ENCODE results near the gene KRTAP4-16.
A peak's percentile ranks its signal among the peaks of the same experiment; 100 is the strongest.
"Not testable (repeated sequence)": the region's sequence is repeated elsewhere in the genome, so short reads cannot be mapped to it uniquely, and the experiment has no call there.

Gene KRTAP4-16

DNA sequence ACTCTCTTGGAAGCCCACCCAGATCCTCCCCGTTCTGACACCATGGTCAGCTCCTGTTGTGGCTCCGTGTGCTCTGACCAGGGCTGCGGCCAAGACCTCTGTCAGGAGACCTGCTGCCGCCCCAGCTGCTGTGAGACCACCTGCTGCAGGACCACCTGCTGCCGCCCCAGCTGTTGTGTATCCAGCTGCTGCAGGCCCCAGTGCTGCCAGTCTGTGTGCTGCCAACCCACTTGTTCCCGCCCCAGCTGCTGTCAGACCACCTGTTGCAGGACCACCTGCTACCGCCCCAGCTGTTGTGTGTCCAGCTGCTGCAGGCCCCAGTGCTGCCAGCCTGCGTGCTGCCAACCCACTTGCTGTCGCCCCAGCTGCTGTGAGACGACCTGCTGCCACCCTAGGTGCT is 3.3 kb upstream of the KRTAP4-16 start, which contains the start of gene KRTAP4-9:
Gene KRTAP4-9 (plus strand): TSS at position 43 of the 400 bp plus-strand sequence. CDS start 0 bp downstream, at position 43.
- not testable (repeated sequence) for H3K4me1 Mint-ChIP-seq; H3K27ac Mint-ChIP-seq; ATAC-seq (ENCODE audit: low read depth); H3K36me3 Mint-ChIP-seq; H3K9me3 Mint-ChIP-seq; H3K27me3 Mint-ChIP-seq; H3K4me3 Mint-ChIP-seq; DNase-seq (ENCODE audit: low spot score in 2 of 2)

GRCh38 chr17:41104386-41105038 is 2.5 kb upstream of the KRTAP4-16 start:
- not testable (repeated sequence) for DNase-seq (ENCODE audit: low spot score in 2 of 2); H3K27ac Mint-ChIP-seq; H3K36me3 Mint-ChIP-seq; H3K4me3 Mint-ChIP-seq; H3K27me3 Mint-ChIP-seq; ATAC-seq (ENCODE audit: low read depth); H3K9me3 Mint-ChIP-seq
- peaks cover 12% of the 10 kb centered on the region for H3K4me1 Mint-ChIP-seq

DNA sequence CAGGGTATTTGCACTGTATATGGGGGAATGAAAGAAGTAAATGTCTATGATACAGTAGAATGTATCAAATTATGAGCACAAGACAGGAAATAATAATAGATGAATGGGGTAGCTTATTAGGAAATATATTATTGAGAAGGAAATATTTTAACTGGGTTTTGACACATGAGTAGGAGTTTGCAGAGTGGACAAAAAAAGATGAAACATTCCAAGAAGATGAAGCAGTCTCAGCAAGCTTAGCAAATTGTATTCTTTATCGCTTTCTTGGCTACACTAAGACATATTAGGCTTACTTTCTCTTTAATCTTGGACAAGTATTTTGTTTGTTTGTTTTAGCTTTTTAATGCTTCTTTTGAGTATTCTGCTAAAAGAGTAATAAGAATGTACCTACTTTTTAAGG is 1.9 kb upstream of the KRTAP4-16 start:
- Mint-ChIP-seq H3K27me3 (peaks cover 5% of the 10 kb centered on the region), H3K9me3 (no peaks in the 10 kb centered on the region), H3K4me1 (peaks cover 10% of the 10 kb centered on the region), H3K27ac (no peak overlapping the region), H3K4me3 (no peak overlapping the region), H3K36me3 (no peaks in the 10 kb centered on the region)
- no peak for DNase-seq (ENCODE audit: low spot score in 2 of 2)
- ATAC-seq (ENCODE audit: low read depth), result no peak

GRCh38 chr17:41099682-41100480 is 2.1 kb downstream of the KRTAP4-16 start:
- not testable (repeated sequence) for H3K4me3 Mint-ChIP-seq; DNase-seq (ENCODE audit: low spot score in 2 of 2); H3K4me1 Mint-ChIP-seq

DNA sequence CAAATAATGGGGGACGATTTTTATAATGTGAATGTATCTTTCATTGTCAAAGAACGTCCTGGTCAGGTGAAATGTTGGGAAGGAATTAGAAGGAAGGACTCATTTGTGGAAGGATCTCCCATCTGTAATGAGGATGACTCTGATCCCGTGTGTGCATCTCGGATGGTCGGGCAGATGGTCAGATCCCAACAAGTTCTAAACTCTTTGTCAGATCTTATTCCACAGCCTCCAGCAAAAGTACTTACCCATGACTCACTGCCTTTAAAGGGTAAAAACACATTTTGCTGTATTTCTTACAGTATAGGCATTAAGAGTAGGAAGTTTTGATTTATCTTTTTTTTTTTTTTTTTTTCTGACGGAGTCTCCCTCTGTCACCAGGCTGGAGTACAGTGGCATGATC is 3.5 kb downstream of the KRTAP4-16 start:
- H3K27ac Mint-ChIP-seq, result no peak overlapping the region
- no peaks in the 10 kb centered on the region for H3K36me3 Mint-ChIP-seq
- H3K27me3 Mint-ChIP-seq, result peaks cover 17% of the 10 kb centered on the region
- ATAC-seq (ENCODE audit: low read depth), result no peak
- no peaks in the 10 kb centered on the region for H3K9me3 Mint-ChIP-seq
- H3K4me1 Mint-ChIP-seq, result peaks cover 4% of the 10 kb centered on the region
- no peak for DNase-seq (ENCODE audit: low spot score in 2 of 2)
- H3K4me3 Mint-ChIP-seq, result no peak overlapping the region

More at GRCh38 chr17:41099682-41100480, 2.1 kb downstream of the KRTAP4-16 start:
- not testable (repeated sequence) for H3K36me3 Mint-ChIP-seq, H3K9me3 Mint-ChIP-seq, H3K27ac Mint-ChIP-seq
- H3K27me3 Mint-ChIP-seq, result peaks cover 17% of the 10 kb centered on the region
- peak; percentile 69 for ATAC-seq (ENCODE audit: low read depth)

DNA sequence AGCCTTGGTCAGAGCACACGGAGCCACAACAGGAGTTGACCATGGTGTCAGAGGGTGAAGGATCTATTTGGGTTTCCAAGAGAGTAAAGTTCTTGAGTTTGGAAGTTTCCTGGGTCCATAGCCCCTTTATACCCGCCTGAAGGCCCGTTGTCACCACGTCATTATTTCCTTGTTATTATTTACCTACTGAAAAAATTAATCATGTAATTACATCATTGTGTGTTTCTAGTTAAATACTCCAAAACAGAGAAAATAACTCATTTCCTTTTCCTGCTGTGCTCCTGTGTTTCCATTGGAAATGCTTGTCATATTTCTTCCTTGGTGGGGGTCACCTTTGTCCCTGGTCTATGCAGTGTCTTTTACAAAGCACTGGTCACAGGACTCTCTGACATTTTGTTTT is 4.0 kb downstream of the KRTAP4-16 start, which contains the start of gene KRTAP4-8:
Gene KRTAP4-8 (minus strand): TSS at position 101 of the 400 bp plus-strand sequence. CDS start 58 bp downstream, at position 43.
- ATAC-seq (ENCODE audit: low read depth), result no peak
- Mint-ChIP-seq H3K4me3 (no peak within 1 kb of the TSS), H3K9me3 (no peaks in the 10 kb centered on the region), H3K36me3 (no peaks in the 10 kb centered on the region), H3K27ac (no peak within 1 kb of the TSS), H3K27me3 (peaks cover 17% of the 10 kb centered on the region), H3K4me1 (peaks cover 4% of the 10 kb centered on the region)
- DNase-seq (ENCODE audit: low spot score in 2 of 2), result no peak

DNA sequence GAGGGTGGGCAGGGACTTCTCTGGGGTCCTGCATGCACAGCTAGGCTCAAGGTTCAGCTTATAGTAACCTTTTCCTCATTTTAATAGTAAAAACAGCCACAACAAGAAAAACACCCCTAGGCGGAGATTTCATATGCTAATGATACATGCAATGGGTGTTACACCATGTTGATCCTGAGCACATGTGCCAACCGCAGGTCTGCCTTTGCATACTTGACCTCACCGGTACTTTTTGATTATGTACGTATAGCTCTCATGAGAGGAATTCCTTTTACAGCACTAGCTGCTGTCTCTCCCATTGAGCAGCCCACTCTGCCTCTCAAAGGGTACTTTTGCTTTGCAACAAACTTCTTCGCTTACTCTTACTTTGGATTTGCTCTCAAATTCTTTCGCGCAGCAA is 6.0 kb downstream of the KRTAP4-16 start:
- Mint-ChIP-seq H3K27me3 (peaks cover 17% of the 10 kb centered on the region), H3K4me3 (no peak overlapping the region), H3K4me1 (peaks cover 4% of the 10 kb centered on the region), H3K36me3 (no peaks in the 10 kb centered on the region), H3K27ac (no peak overlapping the region), H3K9me3 (peaks cover 1% of the 10 kb centered on the region)
- DNase-seq (ENCODE audit: low spot score in 2 of 2) (no peak), ATAC-seq (ENCODE audit: low read depth) (no peak)

- not testable (repeated sequence) for DNase-seq (ENCODE audit: low spot score in 2 of 2); H3K27ac Mint-ChIP-seq; H3K27me3 Mint-ChIP-seq; H3K4me3 Mint-ChIP-seq; H3K4me1 Mint-ChIP-seq; H3K36me3 Mint-ChIP-seq; H3K9me3 Mint-ChIP-seq; ATAC-seq (ENCODE audit: low read depth)
These were observed 13.2 kb downstream of the KRTAP4-16 start for GRCh38 chr17:41088760-41089352.

DNA sequence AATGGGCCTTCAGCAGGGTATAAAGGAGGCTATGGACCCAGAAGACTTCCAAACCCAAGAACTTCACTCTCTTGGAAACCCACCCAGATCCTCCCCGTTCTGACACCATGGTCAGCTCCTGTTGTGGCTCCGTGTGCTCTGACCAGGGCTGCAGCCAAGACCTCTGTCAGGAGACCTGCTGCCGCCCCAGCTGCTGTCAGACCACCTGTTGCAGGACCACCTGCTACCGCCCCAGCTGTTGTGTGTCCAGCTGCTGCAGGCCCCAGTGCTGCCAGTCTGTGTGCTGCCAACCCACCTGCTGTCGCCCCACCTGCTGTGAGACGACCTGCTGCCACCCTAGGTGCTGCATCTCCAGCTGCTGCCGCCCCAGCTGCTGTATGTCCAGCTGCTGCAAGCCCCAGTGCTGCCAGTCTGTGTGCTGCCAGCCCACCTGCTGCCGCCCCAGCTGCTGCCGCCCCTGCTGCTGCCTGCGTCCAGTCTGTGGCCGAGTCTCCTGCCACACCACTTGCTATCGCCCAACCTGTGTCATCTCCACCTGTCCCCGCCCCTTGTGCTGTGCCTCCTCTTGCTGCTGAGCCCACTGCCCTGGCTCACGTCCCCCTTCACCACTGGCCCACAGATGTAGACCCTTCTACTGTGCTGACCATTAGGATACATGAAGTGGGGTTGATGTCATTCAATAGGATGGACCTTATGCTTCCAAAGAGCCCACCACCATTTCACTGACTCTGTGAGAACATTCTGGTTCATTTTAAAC is 17.7 kb downstream of the KRTAP4-16 start, which contains the start of gene KRTAP4-7:
Gene KRTAP4-7 (plus strand): TSS at position 51 of the 757 bp plus-strand sequence. CDS start 57 bp downstream, at position 108.
- not testable (repeated sequence) for H3K4me3 Mint-ChIP-seq; ATAC-seq (ENCODE audit: low read depth); H3K27ac Mint-ChIP-seq; H3K9me3 Mint-ChIP-seq; DNase-seq (ENCODE audit: low spot score in 2 of 2); H3K4me1 Mint-ChIP-seq; H3K36me3 Mint-ChIP-seq
- H3K27me3 Mint-ChIP-seq, result peaks cover 13% of the 10 kb centered on the region

DNA sequence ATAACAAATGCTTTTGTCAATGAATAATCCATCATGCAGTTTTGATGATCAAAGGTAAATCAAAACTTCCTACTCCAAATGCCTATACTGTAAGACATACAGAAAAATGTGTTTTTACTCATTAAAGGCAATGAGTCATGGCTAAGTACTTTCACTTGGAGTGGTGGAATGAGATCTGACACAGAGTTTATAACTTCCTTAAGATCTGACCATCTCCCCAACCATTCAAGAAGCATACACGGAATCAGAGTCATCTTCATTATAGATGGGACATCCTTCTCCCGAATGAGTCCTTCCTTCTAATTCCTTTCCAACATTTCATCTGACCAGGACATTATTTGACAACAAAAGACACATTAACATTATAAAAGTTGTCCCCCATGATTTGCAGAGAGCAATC is 18.6 kb downstream of the KRTAP4-16 start:
- not testable (repeated sequence) for DNase-seq (ENCODE audit: low spot score in 2 of 2); H3K9me3 Mint-ChIP-seq; ATAC-seq (ENCODE audit: low read depth); H3K36me3 Mint-ChIP-seq; H3K4me1 Mint-ChIP-seq; H3K4me3 Mint-ChIP-seq; H3K27ac Mint-ChIP-seq
- peaks cover 13% of the 10 kb centered on the region for H3K27me3 Mint-ChIP-seq

- DNase-seq (ENCODE audit: low spot score in 2 of 2) (no peak), ATAC-seq (ENCODE audit: low read depth) (no peak)
- H3K4me1 Mint-ChIP-seq, result no peaks in the 10 kb centered on the region
- no peak overlapping the region for H3K27ac Mint-ChIP-seq
- H3K4me3 Mint-ChIP-seq, result no peak overlapping the region
- peaks cover 13% of the 10 kb centered on the region for H3K27me3 Mint-ChIP-seq
- H3K36me3 Mint-ChIP-seq, result no peaks in the 10 kb centered on the region
- peaks cover 4% of the 10 kb centered on the region for H3K9me3 Mint-ChIP-seq
These were observed 19.4 kb downstream of the KRTAP4-16 start for GRCh38 chr17:41082626-41083025.

GRCh38 chr17:41076788-41077187 is 25.2 kb downstream of the KRTAP4-16 start:
- no peak for DNase-seq (ENCODE audit: low spot score in 2 of 2)
- H3K27me3 Mint-ChIP-seq, result peaks cover 12% of the 10 kb centered on the region
- no peaks in the 10 kb centered on the region for H3K36me3 Mint-ChIP-seq
- peaks cover 9% of the 10 kb centered on the region for H3K9me3 Mint-ChIP-seq
- no peak overlapping the region for H3K27ac Mint-ChIP-seq
- H3K4me1 Mint-ChIP-seq, result no peaks in the 10 kb centered on the region
- no peak overlapping the region for H3K4me3 Mint-ChIP-seq
- no peak for ATAC-seq (ENCODE audit: low read depth)

DNA sequence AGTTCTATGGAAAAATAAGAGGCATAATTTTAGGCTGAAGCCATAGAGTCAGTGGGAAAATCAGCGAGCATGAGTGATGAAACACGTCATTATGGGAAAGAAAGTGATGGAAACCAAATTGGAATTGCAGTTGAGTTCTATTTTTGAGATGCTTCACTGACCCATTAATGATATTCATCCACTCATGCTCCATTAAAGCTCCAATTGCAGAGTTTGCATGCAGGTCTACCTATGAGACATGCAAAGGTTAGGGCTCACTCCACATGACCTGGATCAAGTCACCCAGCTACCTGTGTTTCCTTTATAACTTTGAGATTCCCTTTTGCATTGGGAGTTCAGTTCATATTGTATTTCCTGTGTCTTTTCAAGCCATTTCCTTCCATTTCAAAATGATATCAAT is 28.3 kb downstream of the KRTAP4-16 start:
- ATAC-seq (ENCODE audit: low read depth) (no peak), DNase-seq (ENCODE audit: low spot score in 2 of 2) (no peak)
- H3K27me3 Mint-ChIP-seq, result peaks cover 10% of the 10 kb centered on the region
- H3K4me1 Mint-ChIP-seq, result no peaks in the 10 kb centered on the region
- H3K36me3 Mint-ChIP-seq, result no peaks in the 10 kb centered on the region
- H3K9me3 Mint-ChIP-seq, result peaks cover 5% of the 10 kb centered on the region
- no peak overlapping the region for H3K4me3 Mint-ChIP-seq
- H3K27ac Mint-ChIP-seq, result no peak overlapping the region
